ENCODE results near the gene GUCY1B1.

The GUCY1B1 gene

DNA sequence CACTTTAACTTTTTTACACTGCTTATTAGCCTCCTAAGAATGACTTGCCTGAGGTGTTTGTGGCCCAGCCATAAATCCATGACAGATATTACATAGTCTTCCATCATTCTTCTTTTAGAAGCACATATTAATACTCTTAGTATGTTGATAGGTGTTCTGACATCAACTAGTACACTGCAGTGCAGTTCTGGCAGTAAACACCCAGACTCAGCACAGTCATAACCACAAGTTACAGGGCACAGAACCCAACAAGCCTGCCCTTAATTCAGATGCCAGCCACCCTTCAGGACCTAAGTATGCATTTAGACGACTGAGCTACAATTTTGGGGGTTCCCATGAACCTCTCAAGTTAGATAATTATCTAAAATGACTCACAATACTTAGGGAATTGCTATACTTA, 36.5 kb upstream of the GUCY1B1 start:
- no peak overlapping the region for H3K4me3 ChIP-seq (ENCODE audit: low read depth, low read length)
- DNase-seq (ENCODE audit: low read depth) = no peak
- TF ChIP-seq MYC (IDR thresholded peaks at IDR 0.05; ENCODE audit: low read depth, low read length) (no peak), POLR2A (IDR thresholded peaks at IDR 0.05; ENCODE audit: extremely low read depth, insufficient read length) (no peak), MAX (IDR thresholded peaks at IDR 0.05; ENCODE audit: low read depth, low read length) (no peak)
- TF ChIP-seq, protein P1, sequence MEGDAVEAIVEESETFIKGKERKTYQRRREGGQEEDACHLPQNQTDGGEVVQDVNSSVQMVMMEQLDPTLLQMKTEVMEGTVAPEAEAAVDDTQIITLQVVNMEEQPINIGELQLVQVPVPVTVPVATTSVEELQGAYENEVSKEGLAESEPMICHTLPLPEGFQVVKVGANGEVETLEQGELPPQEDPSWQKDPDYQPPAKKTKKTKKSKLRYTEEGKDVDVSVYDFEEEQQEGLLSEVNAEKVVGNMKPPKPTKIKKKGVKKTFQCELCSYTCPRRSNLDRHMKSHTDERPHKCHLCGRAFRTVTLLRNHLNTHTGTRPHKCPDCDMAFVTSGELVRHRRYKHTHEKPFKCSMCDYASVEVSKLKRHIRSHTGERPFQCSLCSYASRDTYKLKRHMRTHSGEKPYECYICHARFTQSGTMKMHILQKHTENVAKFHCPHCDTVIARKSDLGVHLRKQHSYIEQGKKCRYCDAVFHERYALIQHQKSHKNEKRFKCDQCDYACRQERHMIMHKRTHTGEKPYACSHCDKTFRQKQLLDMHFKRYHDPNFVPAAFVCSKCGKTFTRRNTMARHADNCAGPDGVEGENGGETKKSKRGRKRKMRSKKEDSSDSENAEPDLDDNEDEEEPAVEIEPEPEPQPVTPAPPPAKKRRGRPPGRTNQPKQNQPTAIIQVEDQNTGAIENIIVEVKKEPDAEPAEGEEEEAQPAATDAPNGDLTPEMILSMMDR (IDR thresholded peaks at IDR 0.05; ENCODE audit: low read depth, low read length) = no peak

GRCh38 chr4:155722816-155723499, 35.9 kb upstream of the GUCY1B1 start:
- TF ChIP-seq, protein P1 (IDR thresholded peaks at IDR 0.05; ENCODE audit: low read depth, low read length) = no peak
- no peak overlapping the region for H3K4me3 ChIP-seq (ENCODE audit: low read depth, low read length)
- no peak for DNase-seq (ENCODE audit: low read depth)

DNA sequence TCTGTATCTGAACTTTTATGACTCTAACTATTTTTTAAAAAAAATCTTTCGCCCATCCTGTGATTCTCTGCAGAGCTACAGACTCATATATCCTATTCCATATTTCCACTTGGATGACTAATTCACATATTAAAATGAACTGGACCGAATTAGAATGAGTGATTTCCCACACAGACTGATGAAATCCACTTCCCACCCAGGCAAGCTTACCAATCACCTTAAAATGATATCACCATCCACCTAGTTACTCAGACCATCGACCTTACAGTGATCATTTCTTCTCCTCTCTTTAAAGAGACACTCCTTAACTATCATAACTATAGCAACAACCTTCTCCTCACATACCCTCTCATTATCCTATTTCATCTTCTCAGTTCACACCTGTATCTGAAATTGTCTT, 34.1 kb upstream of the GUCY1B1 start:
- TF ChIP-seq MAX (IDR thresholded peaks at IDR 0.05; ENCODE audit: low read depth, low read length) = no peak
- TF ChIP-seq, protein P1 (IDR thresholded peaks at IDR 0.05; ENCODE audit: low read depth, low read length) = no peak
- no peak for TF ChIP-seq POLR2A (IDR thresholded peaks at IDR 0.05; ENCODE audit: extremely low read depth, insufficient read length)
- no peak for TF ChIP-seq MYC (IDR thresholded peaks at IDR 0.05; ENCODE audit: low read depth, low read length)
- no peak overlapping the region for H3K4me3 ChIP-seq (ENCODE audit: low read depth, low read length)

GRCh38 chr4:155734065-155734464, 24.8 kb upstream of the GUCY1B1 start:
- no peak for DNase-seq (ENCODE audit: low read depth)
- H3K4me3 ChIP-seq (ENCODE audit: low read depth, low read length) = no peak overlapping the region
- TF ChIP-seq MYC (IDR thresholded peaks at IDR 0.05; ENCODE audit: low read depth, low read length) = no peak
- no peak for TF ChIP-seq MAX (IDR thresholded peaks at IDR 0.05; ENCODE audit: low read depth, low read length)
- TF ChIP-seq POLR2A (IDR thresholded peaks at IDR 0.05; ENCODE audit: extremely low read depth, insufficient read length) = no peak
- TF ChIP-seq, protein P1 (IDR thresholded peaks at IDR 0.05; ENCODE audit: low read depth, low read length) = no peak

More for the DNA sequence above, 34.1 kb upstream of the GUCY1B1 start:
- DNase-seq (ENCODE audit: low read depth) = no peak

DNA sequence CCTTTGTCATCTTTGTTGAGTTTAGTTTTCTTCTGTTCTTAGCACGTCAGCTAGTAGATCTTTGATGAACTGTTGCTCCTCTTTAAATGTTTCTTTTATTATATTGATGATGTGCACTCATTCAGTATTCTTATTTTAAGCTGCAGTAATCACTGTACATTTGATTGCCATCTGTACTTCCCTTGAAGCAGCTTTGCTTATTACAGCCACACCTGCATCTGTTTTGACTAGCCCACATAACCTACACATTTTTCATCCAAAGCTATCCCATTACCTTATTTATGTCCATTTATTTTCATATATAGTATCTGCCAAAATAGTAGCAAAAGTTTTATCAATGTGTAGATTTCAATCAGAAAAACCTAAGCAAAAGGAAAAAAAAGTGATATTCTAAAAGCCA, 23.9 kb upstream of the GUCY1B1 start:
- no peak overlapping the region for H3K4me3 ChIP-seq (ENCODE audit: low read depth, low read length)
- DNase-seq (ENCODE audit: low read depth) = no peak
- TF ChIP-seq MAX (IDR thresholded peaks at IDR 0.05; ENCODE audit: low read depth, low read length) (no peak), MYC (IDR thresholded peaks at IDR 0.05; ENCODE audit: low read depth, low read length) (no peak), POLR2A (IDR thresholded peaks at IDR 0.05; ENCODE audit: extremely low read depth, insufficient read length) (no peak)
- TF ChIP-seq, protein P1 (IDR thresholded peaks at IDR 0.05; ENCODE audit: low read depth, low read length) = no peak

GRCh38 chr4:155735496-155735895, 23.3 kb upstream of the GUCY1B1 start:
- DNase-seq (ENCODE audit: low read depth) = no peak
- TF ChIP-seq, protein P1 (IDR thresholded peaks at IDR 0.05; ENCODE audit: low read depth, low read length) = no peak
- TF ChIP-seq MAX (IDR thresholded peaks at IDR 0.05; ENCODE audit: low read depth, low read length) (no peak), POLR2A (IDR thresholded peaks at IDR 0.05; ENCODE audit: extremely low read depth, insufficient read length) (no peak), MYC (IDR thresholded peaks at IDR 0.05; ENCODE audit: low read depth, low read length) (no peak)

More at GRCh38 chr4:155735496-155735895, 23.3 kb upstream of the GUCY1B1 start:
- no peak overlapping the region for H3K4me3 ChIP-seq (ENCODE audit: low read depth, low read length)
